T1000 (cell line): Measurements from ENCODE around the gene GALNT10.
"Not testable (repeated sequence)": the region's sequence is repeated elsewhere in the genome, so short reads cannot be mapped to it uniquely, and the experiment has no call there.

Experiments
- DNase-seq: peaks from one replicate; lab custom pipeline; 2025; ENCODE audit warnings: mixed read lengths; lab: John Stamatoyannopoulos, UW

Gene GALNT10, protein sequence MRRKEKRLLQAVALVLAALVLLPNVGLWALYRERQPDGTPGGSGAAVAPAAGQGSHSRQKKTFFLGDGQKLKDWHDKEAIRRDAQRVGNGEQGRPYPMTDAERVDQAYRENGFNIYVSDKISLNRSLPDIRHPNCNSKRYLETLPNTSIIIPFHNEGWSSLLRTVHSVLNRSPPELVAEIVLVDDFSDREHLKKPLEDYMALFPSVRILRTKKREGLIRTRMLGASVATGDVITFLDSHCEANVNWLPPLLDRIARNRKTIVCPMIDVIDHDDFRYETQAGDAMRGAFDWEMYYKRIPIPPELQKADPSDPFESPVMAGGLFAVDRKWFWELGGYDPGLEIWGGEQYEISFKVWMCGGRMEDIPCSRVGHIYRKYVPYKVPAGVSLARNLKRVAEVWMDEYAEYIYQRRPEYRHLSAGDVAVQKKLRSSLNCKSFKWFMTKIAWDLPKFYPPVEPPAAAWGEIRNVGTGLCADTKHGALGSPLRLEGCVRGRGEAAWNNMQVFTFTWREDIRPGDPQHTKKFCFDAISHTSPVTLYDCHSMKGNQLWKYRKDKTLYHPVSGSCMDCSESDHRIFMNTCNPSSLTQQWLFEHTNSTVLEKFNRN

DNA sequence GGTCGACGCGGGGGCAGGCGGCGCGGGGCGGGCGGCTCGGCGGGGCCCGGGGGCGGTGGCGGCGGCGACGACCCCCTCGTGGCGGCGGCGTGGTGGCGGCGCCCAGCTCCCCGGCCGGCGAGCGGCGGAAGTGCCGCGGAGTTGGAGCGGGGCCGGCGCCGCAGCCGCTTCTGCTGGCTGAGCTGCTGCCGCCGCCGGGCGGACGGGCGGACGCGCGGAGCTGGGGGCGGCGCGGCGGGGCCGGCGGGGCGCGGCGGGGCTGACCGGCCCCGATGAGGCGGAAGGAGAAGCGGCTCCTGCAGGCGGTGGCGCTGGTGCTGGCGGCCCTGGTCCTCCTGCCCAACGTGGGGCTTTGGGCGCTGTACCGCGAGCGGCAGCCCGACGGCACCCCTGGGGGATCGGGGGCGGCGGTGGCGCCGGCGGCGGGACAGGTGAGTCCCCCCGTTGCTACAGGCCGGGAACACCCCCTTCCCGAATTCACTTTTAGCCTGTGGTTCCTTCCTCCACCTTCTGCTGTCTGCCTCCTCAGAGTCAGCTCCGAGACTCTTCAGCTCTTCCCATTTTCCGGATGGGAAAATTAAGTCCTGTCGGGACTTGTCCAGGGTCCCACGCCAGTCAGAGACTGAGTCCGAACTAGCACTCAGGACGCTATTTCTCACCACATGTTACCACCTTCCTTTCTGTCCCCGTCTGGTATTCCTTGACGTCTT, at the start of gene GALNT10:
GALNT10 (plus strand) TSS at position 139 of the 710 bp plus-strand sequence; CDS start at position 273, 134 bp downstream.
- peak; percentile 30 for DNase-seq

DNA sequence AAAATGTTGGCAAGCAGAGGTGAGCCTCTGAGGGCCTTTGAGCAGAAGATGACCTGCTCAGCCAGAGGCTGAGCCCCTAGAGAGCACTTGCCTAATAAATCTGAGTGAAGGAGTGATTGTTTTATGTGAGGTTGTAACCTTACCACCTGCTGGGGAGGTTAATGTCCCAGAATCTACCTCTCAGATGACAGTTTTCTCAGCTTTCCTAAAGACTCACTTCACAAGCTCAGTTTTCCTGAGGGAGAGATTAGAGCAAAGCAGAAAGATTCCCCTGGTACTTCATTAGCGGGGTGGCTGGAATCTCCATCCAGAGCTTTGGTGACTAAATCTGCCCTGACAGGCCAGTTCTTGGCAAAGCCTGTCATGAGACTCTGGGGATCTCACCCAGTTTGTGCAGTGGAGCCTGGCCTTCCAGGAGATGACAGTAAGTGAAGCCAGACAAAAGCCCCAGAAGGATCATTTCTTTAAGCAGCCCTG, 48.8 kb upstream of the GALNT10 start:
- no peak for DNase-seq

DNA sequence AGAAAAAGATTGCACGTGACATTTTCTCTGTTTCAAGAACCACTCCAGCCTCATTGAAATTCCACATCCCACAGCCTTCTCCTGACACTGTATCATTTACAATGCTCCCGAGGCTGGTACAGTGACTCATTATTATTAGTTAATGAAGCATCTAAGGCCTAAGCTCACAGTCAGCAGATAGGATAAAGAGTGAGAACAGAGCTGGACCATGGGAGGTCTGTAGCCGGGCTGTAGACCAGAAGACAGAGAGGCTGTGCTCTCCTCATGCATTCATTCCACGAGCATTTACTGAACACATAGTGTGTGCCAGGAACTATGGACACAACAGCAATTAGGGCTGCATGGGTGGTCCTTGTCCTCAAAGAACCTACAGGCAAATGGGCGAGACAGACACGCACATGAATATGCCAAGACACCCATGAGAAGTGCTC, 47.3 kb upstream of the GALNT10 start:
- DNase-seq, result no peak

DNA sequence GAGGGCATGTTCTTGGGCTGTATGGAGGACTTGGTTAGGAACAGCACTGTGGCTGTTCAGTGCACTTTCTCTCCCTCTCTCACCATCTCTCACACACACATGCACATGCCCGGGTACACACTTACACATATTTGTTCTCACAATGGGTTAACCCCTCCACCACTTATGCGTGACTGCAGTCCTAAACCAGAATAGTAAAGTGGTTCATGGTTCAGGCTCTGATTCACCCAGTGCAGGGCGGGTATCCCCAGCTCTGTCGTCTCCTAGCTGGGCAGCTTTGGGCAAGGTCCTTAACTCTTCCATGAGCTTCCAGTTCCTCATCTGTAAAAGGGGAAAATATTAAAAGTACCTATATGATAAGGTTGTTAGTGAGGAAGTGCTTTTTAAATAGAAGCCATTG, 45.3 kb upstream of the GALNT10 start:
- DNase-seq, result no peak

DNA sequence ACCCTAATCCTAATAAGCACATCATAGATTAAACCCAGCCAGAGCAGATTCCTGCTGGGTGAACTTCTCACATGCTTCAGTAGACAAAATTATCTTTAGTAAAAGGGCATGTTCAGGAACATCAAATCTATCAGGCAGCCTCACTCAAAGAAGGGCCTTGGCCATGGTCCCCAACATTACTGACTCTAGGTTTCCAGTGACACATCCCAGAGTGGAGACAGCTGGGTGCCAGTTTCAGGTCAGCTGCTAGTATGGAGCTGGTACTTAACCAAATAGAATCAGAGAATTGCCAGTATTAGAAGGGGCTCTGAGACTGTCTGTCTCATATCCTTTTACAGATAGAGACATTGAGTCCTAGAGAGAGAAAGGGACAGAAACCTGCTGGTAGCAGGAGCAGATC, 44.1 kb upstream of the GALNT10 start:
- no peak for DNase-seq

DNA sequence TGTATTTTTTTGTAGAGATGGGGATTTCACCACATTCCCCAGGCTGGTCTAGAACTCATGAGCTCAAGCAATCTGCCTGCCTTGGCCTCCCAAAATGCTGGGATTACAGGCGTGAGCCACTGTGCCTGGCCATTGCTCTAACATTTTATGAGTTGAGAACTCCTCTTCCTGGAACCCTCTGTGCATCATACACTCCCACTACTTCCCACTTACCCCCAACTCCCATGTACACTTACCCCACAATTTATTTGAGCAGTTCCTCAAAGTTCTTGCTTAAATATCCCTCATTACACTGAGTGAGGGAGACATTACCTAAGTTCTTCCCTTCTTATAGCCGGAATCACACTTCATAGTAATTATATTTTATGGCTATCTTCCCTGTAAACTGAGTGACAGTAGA, 42.9 kb upstream of the GALNT10 start:
- no peak for DNase-seq

DNA sequence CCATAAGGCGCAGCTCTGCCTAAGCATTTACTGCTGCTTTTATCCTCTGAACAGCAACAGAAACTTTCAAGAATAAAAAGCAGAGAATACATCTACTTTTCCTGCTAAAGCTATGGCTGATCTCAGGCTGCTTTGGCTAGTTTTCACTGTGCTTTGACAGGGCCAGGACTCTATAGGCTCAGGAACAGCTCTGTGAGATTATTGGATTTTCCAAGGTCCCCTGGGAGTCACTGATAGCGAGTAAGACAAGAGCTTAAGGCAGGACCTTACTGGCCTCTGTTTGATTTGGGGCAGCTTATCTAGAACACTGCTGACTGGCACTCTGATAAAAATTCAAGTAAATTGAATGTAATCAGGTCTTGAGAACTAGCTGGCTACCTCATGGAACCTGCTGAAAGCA, 40.1 kb upstream of the GALNT10 start:
- not testable (repeated sequence) for DNase-seq

DNA sequence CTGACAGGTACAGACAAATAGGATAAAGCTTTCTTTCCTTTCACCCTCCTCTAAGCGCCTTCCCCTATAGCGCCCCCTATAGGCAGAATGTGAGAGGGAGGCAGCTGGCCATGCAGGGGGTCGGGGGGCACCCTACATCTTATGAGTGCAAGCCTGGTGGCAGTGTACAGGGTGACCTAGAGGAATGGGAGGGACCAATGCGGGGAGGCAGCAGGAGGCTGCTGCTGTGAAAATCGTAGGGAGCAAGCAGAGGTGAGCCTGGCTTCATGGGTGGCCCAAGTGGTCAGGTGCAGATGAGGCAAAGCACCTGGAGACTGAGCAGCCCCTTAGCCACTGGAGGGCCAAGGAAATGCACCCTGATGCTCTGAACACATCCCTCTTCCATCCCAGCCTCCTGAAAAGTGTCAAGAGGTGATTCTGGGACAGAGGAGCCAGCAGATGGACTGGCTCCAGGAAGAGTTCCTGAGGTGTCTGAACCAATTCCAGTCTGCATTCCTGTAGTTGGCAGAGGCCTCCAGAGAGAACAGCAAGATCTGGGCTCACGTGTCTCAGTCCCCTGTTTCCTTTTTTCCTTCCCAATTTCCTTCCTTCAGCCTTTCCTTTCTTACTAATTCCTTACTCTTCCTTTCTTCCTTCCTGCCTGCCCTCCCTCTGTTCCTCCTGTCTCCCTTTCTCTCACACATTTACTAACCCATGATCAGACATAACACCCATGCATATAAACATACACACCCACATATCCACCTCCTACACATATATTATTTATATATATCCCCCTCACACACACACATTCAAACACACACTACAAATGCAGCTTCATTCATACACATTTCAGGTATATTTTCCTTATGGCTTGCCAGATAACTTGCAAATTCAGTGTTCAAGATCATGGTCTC, 32.8 kb upstream of the GALNT10 start:
- no peak for DNase-seq

DNA sequence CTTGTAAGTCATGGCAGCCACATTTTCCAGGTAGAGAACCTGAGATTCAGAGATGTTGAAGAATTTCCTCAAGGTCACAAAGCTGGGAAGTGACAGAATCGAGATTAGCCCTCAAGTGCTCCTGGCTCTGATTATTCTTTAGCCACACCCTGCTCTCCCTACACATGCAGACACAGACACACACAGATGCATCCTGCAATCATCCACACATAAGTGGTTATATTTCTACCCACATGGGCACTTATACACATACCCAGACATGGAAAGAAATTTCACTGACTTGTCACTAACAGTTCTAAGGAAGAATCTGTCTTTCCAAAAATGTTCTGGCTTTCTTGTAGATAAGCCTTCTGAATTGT, 32.2 kb upstream of the GALNT10 start:
- DNase-seq, result no peak

DNA sequence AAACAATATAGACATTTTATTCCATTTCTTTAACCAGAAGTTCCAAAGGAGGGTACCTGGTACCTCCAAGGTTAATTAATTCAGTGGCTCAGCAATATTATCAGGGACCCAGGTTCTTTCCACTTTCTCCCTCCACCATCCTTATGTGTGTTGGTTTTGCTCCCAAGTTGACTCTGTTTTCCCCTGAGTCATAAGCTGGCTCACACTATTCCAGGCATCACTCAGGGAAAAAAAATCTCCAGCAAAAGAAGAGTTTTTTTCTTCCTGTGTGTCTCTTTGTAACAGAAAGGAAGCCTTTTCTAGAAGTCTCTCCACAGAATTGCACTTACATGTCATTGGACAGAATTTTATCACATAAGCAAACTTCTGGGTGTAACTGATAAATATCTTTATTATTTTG, 31.2 kb upstream of the GALNT10 start:
- DNase-seq, result no peak

DNA sequence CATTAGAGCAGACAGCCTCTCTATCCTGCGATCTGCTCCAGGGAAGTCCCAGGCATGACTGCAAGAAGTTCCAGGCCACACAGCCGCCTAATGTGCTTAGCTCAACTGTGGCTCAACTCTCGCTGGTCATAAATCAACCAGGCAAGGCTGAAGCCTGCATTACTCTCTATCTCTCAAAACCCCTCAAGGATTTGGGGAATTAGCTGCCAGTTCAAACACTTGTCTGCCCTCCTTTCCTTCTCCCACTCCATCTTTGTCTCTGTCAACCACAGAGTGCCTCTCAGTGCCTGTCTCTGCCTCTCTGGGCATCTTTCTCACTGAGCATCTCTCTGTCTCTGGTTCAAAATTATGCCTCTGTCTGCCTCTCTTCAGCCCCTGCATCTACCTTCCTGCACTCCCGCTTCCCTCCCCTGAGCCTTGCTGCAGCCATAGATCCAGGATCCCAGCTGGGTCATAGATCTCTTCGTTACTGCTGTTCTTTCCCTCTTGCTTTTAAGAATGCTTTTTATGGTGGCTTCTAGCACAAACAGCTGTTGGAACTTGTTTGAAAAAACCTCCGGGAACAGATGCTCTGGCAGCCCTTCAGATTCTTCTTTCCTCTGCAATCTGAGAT, 27.9 kb upstream of the GALNT10 start:
- DNase-seq, result no peak

DNA sequence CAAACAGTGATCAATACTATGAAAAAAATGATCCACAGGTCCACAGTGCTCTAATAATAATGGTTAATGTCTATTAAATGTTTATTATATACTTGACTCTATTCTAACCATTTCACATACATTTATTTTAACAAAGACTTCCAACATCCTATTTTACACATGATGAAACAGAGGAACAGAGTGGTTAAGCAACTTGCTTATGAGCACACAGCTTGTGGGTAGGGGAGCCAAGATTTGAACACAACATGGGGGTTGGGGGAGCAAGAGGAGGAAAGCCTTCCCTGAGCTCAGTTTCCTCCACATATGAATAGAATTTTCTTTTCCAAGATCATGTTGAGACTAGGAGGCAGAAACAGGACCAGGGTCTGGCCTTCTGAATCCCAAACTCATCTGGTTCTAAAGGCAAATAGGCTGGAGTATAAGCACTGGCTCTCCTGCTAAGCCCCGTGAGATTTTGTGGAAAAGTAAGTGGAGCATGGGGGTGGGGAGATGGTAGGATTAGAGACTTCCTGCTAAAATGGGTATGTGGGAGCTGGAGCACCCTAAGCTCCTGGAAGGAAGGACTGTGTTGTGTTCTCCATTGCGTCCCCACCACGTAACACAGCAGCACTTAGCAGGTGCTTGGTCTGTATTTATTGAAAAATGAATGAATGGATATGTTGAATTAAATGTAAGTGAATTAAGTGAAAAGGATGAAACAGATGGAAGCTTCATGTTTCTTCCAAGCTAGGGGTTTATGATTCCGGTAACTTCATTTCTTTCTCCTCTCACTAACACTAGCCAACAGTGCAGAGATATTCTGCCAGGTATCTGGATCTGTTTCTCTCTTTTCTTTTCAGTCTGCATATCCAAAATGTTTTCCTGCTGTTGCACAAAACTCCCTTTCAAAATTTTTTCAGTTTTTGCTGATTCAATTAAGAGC, 26.9 kb upstream of the GALNT10 start:
- no peak for DNase-seq

DNA sequence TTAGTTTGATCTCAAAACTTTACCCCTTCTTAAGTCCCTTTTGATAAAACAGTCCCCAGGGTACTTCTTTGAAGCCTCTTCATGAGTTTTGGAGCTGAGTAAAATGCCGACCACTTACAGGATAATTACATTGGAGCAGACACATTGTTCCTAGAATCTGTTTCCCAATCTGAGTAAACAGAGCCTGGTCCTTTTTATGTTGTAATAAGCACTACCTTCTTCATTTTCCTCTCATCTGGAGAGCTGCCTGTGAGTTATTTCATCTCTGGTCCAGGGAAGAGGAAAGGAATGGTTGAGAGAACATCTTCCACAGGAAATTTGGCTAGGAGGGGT, 26.3 kb upstream of the GALNT10 start:
- no peak for DNase-seq

DNA sequence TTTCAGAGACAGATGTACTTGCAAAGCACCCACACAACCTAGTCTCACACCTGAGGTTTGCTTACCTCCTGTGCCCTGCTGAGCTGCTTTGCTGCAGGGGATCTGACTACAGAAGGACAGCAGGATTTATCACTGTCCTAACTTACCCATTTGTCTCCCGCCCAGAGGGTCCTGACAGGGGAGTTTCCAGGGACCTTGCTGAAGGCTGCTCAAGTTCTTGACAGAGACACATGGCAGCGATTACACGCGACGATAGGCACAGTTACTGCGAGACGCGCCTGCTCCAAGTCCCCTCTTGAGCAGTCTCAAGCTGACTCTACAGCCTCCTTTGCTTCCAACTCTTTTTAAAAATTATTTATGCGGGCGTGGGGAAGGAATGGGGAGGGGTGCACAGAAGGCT, 24.6 kb upstream of the GALNT10 start:
- DNase-seq, result no peak

DNA sequence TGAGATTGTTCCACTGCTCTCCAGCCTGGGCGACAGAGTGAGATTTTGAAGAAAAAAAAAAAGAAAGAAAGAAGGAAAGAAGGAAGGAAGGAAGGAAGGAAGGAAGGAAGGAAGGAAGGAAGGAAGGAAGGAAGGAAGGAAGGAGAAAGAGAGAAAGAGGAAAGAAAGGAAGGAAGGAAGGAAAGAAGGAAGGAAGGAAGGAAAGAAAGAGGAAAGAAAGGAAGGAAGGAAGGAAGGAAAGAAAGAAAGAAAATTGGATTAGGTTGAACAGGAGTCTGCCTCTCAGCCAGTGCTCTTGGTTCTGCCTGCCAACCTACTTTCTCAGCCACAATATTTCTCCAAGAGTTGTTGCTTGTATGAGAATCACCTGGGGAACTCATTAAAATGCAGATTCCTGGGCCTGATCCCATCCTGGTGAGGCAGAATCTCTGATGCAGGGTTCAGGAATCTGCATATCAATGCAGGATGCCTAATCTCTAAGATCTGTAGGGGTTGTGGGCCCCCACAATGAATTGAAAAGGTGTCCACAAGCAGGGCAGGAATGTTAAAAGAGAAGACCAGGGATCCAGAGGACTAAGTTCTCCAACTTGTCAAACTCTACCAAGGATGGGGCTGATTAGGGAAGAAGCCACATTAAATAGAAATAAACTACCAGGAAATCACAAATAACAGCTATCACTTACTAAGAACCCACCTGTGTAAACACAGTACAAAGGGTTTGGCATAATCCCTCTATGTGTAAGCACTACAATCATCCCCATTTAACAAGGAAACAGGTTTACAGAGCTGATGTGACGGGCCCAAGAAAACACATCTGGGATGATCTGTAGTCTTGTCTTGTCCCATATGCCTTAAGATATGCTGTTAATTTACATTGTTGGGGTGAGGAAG, 23.4 kb upstream of the GALNT10 start:
- DNase-seq, result no peak

DNA sequence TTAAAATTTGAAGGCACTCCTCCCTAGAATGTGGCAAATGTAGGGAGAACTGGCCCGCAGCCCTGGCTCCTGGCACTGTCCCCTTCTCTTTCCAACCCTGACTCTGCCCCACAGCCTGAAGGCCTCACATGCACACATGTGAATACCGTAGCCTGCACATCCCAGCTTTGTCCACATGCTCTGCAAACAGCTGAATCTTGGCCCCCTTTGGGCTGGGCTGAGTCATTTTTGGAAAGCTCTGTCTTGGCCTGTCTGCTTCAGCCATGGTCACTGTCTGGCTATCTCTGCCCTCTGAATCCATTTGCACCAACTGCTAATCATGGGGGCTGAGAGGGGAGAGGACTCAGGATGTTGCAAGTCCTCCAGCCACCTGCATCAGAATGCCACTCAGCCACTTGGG, 22.1 kb upstream of the GALNT10 start:
- DNase-seq, result no peak

DNA sequence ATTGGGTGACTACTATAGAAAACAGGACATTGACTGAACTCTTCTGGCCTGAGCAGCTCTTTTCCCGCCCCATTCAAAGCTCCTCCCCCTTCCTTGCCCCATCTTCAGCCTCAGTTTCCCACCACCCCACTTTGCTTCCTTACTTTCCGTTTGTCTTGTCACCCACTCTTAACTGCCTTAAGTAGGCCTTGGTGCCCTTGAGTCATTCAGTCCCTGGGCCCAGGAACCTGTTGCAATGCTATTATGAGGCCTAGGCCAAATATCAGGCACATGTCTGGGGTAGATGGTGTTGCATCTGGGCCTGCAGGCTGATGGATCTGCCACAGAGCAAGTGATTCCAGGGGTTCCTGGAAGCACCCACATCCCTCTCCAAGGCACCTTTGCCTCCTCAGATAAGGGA, 17.7 kb upstream of the GALNT10 start:
- DNase-seq, result no peak

DNA sequence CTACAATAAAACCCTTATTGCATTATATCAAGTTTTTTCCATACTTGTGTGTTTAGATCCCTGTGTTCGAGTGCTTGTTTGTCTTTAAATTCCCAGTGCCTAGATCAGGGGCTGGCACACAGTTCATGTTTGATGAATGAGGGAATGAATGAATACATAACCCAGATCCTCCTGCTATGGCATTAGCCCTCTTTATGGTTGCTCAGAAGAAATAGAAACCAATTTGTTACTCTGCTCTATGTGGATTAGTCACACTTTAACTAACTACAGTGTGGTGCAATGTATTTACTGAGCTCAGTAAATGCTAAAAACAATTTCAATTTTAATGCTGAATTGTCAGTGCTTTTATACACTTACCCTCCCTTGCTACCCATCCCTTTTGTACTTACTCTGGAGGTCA, 16.4 kb upstream of the GALNT10 start:
- DNase-seq, result no peak

DNA sequence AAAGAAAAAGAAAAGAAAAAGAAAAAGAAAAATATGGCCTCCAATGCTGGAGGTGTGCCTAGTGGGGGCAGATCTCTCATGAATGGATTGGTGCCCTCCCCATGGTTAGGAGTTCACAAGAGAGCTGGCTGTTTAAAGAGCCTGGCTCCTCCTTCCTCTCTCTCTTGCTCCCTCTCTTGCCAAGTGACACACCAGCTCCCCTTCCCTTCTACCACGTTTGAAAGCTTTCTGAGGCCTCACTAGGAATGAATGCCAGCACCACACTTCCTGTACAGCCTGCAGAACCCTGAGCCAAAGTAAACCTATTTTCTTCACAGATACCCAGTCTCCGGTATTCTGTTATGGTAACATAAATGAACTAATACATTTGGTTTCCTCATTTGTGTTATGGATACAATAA, 14.4 kb upstream of the GALNT10 start:
- no peak for DNase-seq

DNA sequence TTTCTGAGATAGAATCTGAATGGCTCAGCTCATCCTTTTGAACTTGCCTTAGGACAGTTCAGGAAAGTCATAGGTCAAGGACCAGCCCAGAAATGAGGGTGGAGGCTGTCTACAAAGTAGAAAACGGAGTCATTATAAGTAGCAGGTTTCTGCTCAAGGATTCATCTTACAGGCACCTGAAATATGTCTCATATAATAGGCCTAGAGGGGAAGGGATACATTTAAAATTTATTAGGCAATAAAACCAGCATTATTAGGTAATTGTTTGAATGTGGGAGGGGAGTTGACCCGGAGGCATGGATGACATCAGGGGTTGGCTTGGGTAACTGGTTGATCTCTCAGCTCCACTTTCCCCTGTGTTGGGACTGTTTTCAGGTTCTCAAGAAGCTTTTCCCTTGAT, 11.9 kb upstream of the GALNT10 start:
- DNase-seq, result no peak
